IMR-90 (cell line): ENCODE data around the gene HNMT. TPM values are rescaled to one million over a fixed set of nuclear protein-coding genes. Genes with fewer than 3 reads are reported as not detected.

Experiments used
- ATAC-seq: fragments of 200-7000 bp; cut with Tn5 transposase; 2 replicates; pipeline ENCODE4 v1.9.1; 2020; ENCODE audit warnings: low read depth, mild to moderate bottlenecking, moderate library complexity
- BruUV-seq: library from RNA; stranded (reverse); fragments of 400-500 nt; replicated peaks from 2 replicates; lab custom pipeline; 2021; lab: Mats Ljungman, UMichigan
- CTCF ChIA-PET: fragments of 300-600 bp; formaldehyde crosslinking; extraction: SDS; loops from one replicate; lab custom pipeline; 2021; ENCODE audit warnings: antibody characterized with exemption; lab: Yijun Ruan, JAX
- POLR2A ChIA-PET: fragments of 300-600 bp; sonication (Branson Sonifier 250); formaldehyde crosslinking; loops from one replicate; lab custom pipeline; 2022; ENCODE audit warnings: antibody characterized with exemption; ENCODE audit not compliant: unreplicated experiment; lab: Charles Lee
- DNase-seq: peaks from one replicate; pipeline ENCODE4 v3.0.0; 2013
- H2AFZ ChIP-seq: replicated peaks from 2 replicates; pipeline ENCODE3; 2013; ENCODE audit warnings: low read length, mild to moderate bottlenecking; ENCODE audit not compliant: poor library complexity
- H2AK5ac ChIP-seq: 2 replicates; pipeline ENCODE4 v1.6.1; 2013; ENCODE audit warnings: low read depth, low read length, inconsistent platforms
- H2AK9ac ChIP-seq: replicated peaks from 2 replicates; pipeline ENCODE3; 2013; ENCODE audit warnings: mild to moderate bottlenecking, low read depth, low read length, moderate library complexity; ENCODE audit not compliant: poor library complexity
- H2BK120ac ChIP-seq: 2 replicates; pipeline ENCODE4 v1.6.1; 2013; ENCODE audit warnings: low read depth, low read length, inconsistent platforms
- H2BK15ac ChIP-seq: 3 replicates; pipeline ENCODE4 v1.6.1; 2013; ENCODE audit warnings: low read depth, low read length, inconsistent platforms
- H2BK20ac ChIP-seq: 2 replicates; pipeline ENCODE4 v1.6.1; 2013; ENCODE audit warnings: low read depth, mild to moderate bottlenecking, inconsistent platforms, low read length, moderate library complexity
- H2BK5ac ChIP-seq: 2 replicates; pipeline ENCODE4 v1.6.1; 2013; ENCODE audit warnings: mild to moderate bottlenecking, low read depth, low read length, inconsistent platforms; ENCODE audit not compliant: poor library complexity, severe bottlenecking
- H3K14ac ChIP-seq: replicated peaks from 2 replicates; pipeline ENCODE4 v1.6.1; 2013; ENCODE audit warnings: low read depth, low read length, inconsistent platforms
- H3K18ac ChIP-seq: 2 replicates; pipeline ENCODE4 v1.6.1; 2013; ENCODE audit warnings: low read depth, low read length, control low read depth
- H3K23ac ChIP-seq: 2 replicates; pipeline ENCODE4 v1.6.1; 2013; ENCODE audit warnings: low read depth, low read length, inconsistent platforms
- H3K27ac ChIP-seq: 2 replicates; pipeline ENCODE4 v1.5.1; 2013; ENCODE audit warnings: mild to moderate bottlenecking, control low read depth, low read length; ENCODE audit not compliant: insufficient read depth
- H3K27me3 ChIP-seq: 2 replicates; pipeline ENCODE4 v1.6.1; 2013; ENCODE audit warnings: low read length; ENCODE audit not compliant: control insufficient read depth, insufficient read depth
- H3K36me3 ChIP-seq: 2 replicates; pipeline ENCODE4 v1.6.1; 2013; ENCODE audit warnings: low read length, mixed read lengths; ENCODE audit not compliant: control insufficient read depth, insufficient read depth
- H3K4ac ChIP-seq: 2 replicates; pipeline ENCODE4 v1.6.1; 2013; ENCODE audit warnings: low read depth, low read length, inconsistent platforms
- H3K4me1 ChIP-seq: 2 replicates; pipeline ENCODE4 v1.6.1; 2013; ENCODE audit warnings: low read length, mixed read lengths; ENCODE audit not compliant: control insufficient read depth, insufficient read depth
- H3K4me2 ChIP-seq: 2 replicates; pipeline ENCODE4 v1.6.1; 2013; ENCODE audit warnings: low read depth, mild to moderate bottlenecking, control low read depth, low read length, moderate library complexity
- H3K4me3 ChIP-seq: 2 replicates; pipeline ENCODE4 v1.5.1; 2013; ENCODE audit warnings: low read depth, mild to moderate bottlenecking, control low read depth, low read length, moderate library complexity; ENCODE audit not compliant: insufficient read depth
- H3K56ac ChIP-seq: 2 replicates; pipeline ENCODE4 v1.6.1; 2013; ENCODE audit warnings: low read length, inconsistent platforms; ENCODE audit not compliant: insufficient read depth; ENCODE audit errors: extremely low read depth
- H3K79me1 ChIP-seq, 2 experiments: 2 replicates each; pipeline ENCODE4 v1.6.1; 2013; ENCODE audit warnings: low read length in 2 of 2, inconsistent platforms in 1 of 2, low read depth in 1 of 2
- H3K9ac ChIP-seq: 2 replicates; pipeline ENCODE4 v1.6.1; 2013; ENCODE audit warnings: low read depth, low read length, control low read depth
- H3K9me1 ChIP-seq: 2 replicates; pipeline ENCODE4 v1.6.1; 2013; ENCODE audit warnings: low read length, inconsistent platforms; ENCODE audit not compliant: insufficient read depth
- H3K9me3 ChIP-seq: 2 replicates; pipeline ENCODE4 v1.6.1; 2013; ENCODE audit warnings: low read length; ENCODE audit not compliant: control insufficient read depth, insufficient read depth
- H4K20me1 ChIP-seq: 2 replicates; pipeline ENCODE4 v1.6.1; 2013; ENCODE audit warnings: low read length, inconsistent platforms; ENCODE audit not compliant: insufficient read depth
- H4K5ac ChIP-seq: 2 replicates; pipeline ENCODE4 v1.6.1; 2013; ENCODE audit warnings: mild to moderate bottlenecking, low read depth, low read length, control low read depth
- H4K8ac ChIP-seq, 2 experiments: 2 replicates each; pipeline ENCODE4 v1.6.1; 2013; ENCODE audit warnings: low read depth in 2 of 2, low read length in 2 of 2, control low read depth in 1 of 2, inconsistent platforms in 1 of 2
- H4K91ac ChIP-seq: 2 replicates; pipeline ENCODE4 v1.6.1; 2013; ENCODE audit warnings: low read depth, low read length, inconsistent platforms; ENCODE audit not compliant: insufficient read depth
- MXI1 ChIP-seq: IDR thresholded peaks from 2 replicates; pipeline ENCODE4 v1.6.1; 2012; ENCODE audit warnings: low read depth, mild to moderate bottlenecking, low read length, moderate library complexity, borderline replicate concordance
- WGBS, 2 experiments: methylation state at CpG; one replicate each; pipeline versions ENCODE4 v1.1.5 to v1.1.7; 2013; ENCODE audit warnings: missing lambda C conversion rate in 2 of 2; ENCODE audit not compliant: insufficient read length in 1 of 2; ENCODE audit errors: extremely low coverage in 2 of 2; 5-methylcytosine and 5-hydroxymethylcytosine counted together
- dilution Hi-C: fragments of 300-500 bp; cut with HindIII; formaldehyde crosslinking; loops from one replicate; pipeline ENCODE4 v1.14.3; 2018; ENCODE audit warnings: low sequenced_read_pairs; ENCODE audit not compliant: unreplicated experiment
- in situ Hi-C: fragments of 300-500 bp; cut with MboI; formaldehyde crosslinking; loops from 3 replicates; pipeline ENCODE4 v1.14.3; 2019; ENCODE audit warnings: low sequenced_read_pairs, inconsistent platforms, mixed read lengths
- intact Hi-C: fragments of 100-400 bp; cut with micrococcal nuclease; formaldehyde crosslinking; loops from 2 replicates; pipeline ENCODE4 v1.10.0; 2022
- polyA plus RNA-seq, 3 experiments: library from polyadenylated mRNA; depleted of rRNA; stranded (reverse); fragments of >200 nt; gene quantifications; 2 replicates each; pipeline ENCODE4 v1.2.3, GENCODE V29; 2012; ENCODE audit warnings: low replicate concordance in 1 of 3
- total RNA-seq: library from RNA; depleted of rRNA; stranded (reverse); fragments of >200 nt; gene quantifications from 2 replicates; pipeline ENCODE4 v1.2.3, GENCODE V29; 2012

HNMT gene
- total and polyA plus RNA-seq, 2 of the 4 experiments (the other 2 are of a cell fraction), result 6.4 to 14.2 TPM

GRCh38 chr2:137925599-137925998, 38.7 kb upstream of the HNMT start:
- H3K18ac ChIP-seq, result no peak overlapping the region
- no CpG with 5 or more reads among the region's 2 CpGs for WGBS, 2 experiments
- ATAC-seq, result peak; percentile 67
- peaks cover 6% of the 10 kb centered on the region; the same call in 1 of the 2 replicates for H3K9me1 ChIP-seq
- no peak overlapping the region for H2AK5ac ChIP-seq
- H3K4me2 ChIP-seq, result no peak overlapping the region
- POLR2A ChIA-PET, result no interaction called here
- no peak overlapping the region; the same call in 1 of the 2 replicates for H3K56ac ChIP-seq
- DNase-seq, result peak; percentile 50
- no peaks in the 10 kb centered on the region for H3K9me3 ChIP-seq
- TF ChIP-seq MXI1, result no peak
- H2BK20ac ChIP-seq, result no peak overlapping the region
- no peaks in the 10 kb centered on the region for H4K20me1 ChIP-seq
- no peaks in the 10 kb centered on the region for H3K79me1 ChIP-seq
- dilution Hi-C loops, result no loop called here
- no peak overlapping the region for H4K5ac ChIP-seq
- no peak overlapping the region for H3K27ac ChIP-seq
- H2AK9ac ChIP-seq, result no peak overlapping the region
- BruUV-seq, result no TSS peak
- no peak overlapping the region for H4K8ac ChIP-seq
- CTCF ChIA-PET, result interaction anchor here (1.4 to 1.5 kb wide), 2 partner anchors 59 to 448 kb away, joined by 3 read pairs; no protein-coding TSS in a partner anchor
- no peaks in the 10 kb centered on the region for H3K36me3 ChIP-seq
- in situ Hi-C loops, result no loop called here
- no peak overlapping the region for H2BK5ac ChIP-seq
- peaks cover 11% of the 10 kb centered on the region for H3K4me1 ChIP-seq
- H3K4ac ChIP-seq, result no peak overlapping the region
- intact Hi-C loops, result no loop called here
- no peak overlapping the region for H2BK15ac ChIP-seq
- H3K14ac ChIP-seq, result no peak overlapping the region
- H3K23ac ChIP-seq, result no peak overlapping the region
- no peak overlapping the region for H4K91ac ChIP-seq
- H2AFZ ChIP-seq, result no peak overlapping the region
- no peak overlapping the region for H3K9ac ChIP-seq
- H2BK120ac ChIP-seq, result no peak overlapping the region
- H3K27me3 ChIP-seq, result peaks cover 2% of the 10 kb centered on the region; the same call in 1 of the 2 replicates
- H3K4me3 ChIP-seq, result no peak overlapping the region
